Colonic mucosa (tissue), 4 donors: ENCODE data around the gene LDB3. TPM values are rescaled to one million over a fixed set of nuclear protein-coding genes. Genes with fewer than 3 reads are reported as not detected.

Source experiments
- DNase-seq: peaks from one replicate; pipeline ENCODE4 v3.0.0-alpha.2; 2020
- H3K27ac ChIP-seq: fragments of 200-600 bp; one replicate; pipeline ENCODE4 v1.8.0; 2021
- H3K27me3 ChIP-seq: fragments of 200-600 bp; one replicate; pipeline ENCODE4 v1.8.0; 2021
- H3K36me3 ChIP-seq: fragments of 200-600 bp; one replicate; pipeline ENCODE4 v1.8.0; 2021
- H3K4me1 ChIP-seq: fragments of 200-600 bp; one replicate; pipeline ENCODE4 v1.8.0; 2021; ENCODE audit warnings: mild to moderate bottlenecking
- H3K4me3 ChIP-seq: fragments of 200-600 bp; one replicate; pipeline ENCODE4 v1.8.0; 2021
- H3K9ac ChIP-seq, 2 donors: one replicate each; pipeline ENCODE4 v1.7.0; 2013; ENCODE audit warnings: control low read depth in 2 of 2, low read depth in 2 of 2, low read length in 2 of 2
- H3K9me3 ChIP-seq: fragments of 200-600 bp; one replicate; pipeline ENCODE4 v1.8.0; 2021
- CTCF ChIP-seq: fragments of 200-600 bp; IDR thresholded peaks from one replicate; pipeline ENCODE4 v1.8.0; 2022; ENCODE audit warnings: antibody characterized with exemption, mild to moderate bottlenecking
- intact Hi-C: fragments of 100-400 bp; cut with DNase I; formaldehyde crosslinking; loops from one replicate; pipeline ENCODE4 v1.14.1; 2022
- total RNA-seq, 2 donors: library from RNA; stranded (reverse); fragmentation: NEBNext Ultra II Directional in 1 of 2; extraction: Animal tissue kit (Norgen Biotek cat#: 25700) in 1 of 2; gene quantifications; one replicate each; pipeline ENCODE4 v1.2.1, GENCODE V29; 2021
- donor health status: healthy.
- donor health status: DM: no; HTN: no; CAD: no.
- donor health status: DM: no; HTN: no; CAD: no.

LDB3 gene
- total RNA-seq, 2 donors from 2014 or later = 0.72 to 4.7 TPM

DNA sequence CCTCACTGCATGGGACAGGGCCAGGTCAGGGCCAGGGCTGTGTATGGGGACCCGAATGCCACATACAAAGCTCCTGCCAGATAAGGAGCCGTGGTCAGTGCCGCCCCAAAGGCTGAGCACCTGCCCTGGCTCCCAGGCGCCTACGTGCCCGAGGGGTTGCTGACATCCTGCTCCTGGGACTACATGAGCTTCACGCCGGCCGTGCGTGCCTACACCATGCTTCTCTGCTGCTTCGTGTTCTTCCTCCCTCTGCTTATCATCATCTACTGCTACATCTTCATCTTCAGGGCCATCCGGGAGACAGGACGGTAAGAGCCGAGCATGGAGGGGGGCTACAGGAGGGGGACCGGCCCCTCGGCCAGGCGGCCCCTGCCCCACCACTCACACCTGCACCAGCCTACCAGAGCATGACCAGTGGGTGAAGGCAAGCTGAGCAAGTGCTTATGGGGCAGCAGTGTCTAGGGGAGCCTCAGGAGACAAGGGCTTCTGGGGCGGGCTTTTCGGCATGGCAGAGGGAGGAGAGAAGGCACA is 9.1 kb upstream of the LDB3 start:
- Histone ChIP-seq H3K9ac (no peak overlapping the region), H3K9me3 (no peaks in the 10 kb centered on the region), H3K27me3 (no peaks in the 10 kb centered on the region)

GRCh38 chr10:86659721-86660453 is 8.4 kb upstream of the LDB3 start:
- H3K4me1 ChIP-seq = no peaks in the 10 kb centered on the region
- no peak for TF ChIP-seq CTCF
- no peak for DNase-seq
- H3K9ac ChIP-seq = no peak overlapping the region
- intact Hi-C loops = no loop called here
- H3K4me3 ChIP-seq = no peak overlapping the region
- no peaks in the 10 kb centered on the region for H3K27me3 ChIP-seq
- H3K9me3 ChIP-seq = no peaks in the 10 kb centered on the region
- no peak overlapping the region for H3K27ac ChIP-seq
- H3K36me3 ChIP-seq = no peaks in the 10 kb centered on the region

More for the DNA sequence above, 9.1 kb upstream of the LDB3 start:
- TF ChIP-seq CTCF = no peak
- DNase-seq = no peak
- no peak overlapping the region for H3K27ac ChIP-seq
- intact Hi-C loops = no loop called here
- no peaks in the 10 kb centered on the region for H3K36me3 ChIP-seq
- no peak overlapping the region for H3K4me3 ChIP-seq
- no peaks in the 10 kb centered on the region for H3K4me1 ChIP-seq

GRCh38 chr10:86661161-86662025 is 6.9 kb upstream of the LDB3 start:
- H3K4me1 ChIP-seq = no peaks in the 10 kb centered on the region
- H3K9ac ChIP-seq = no peak overlapping the region
- no peaks in the 10 kb centered on the region for H3K9me3 ChIP-seq
- no peak for DNase-seq
- intact Hi-C loops = no loop called here
- no peak for TF ChIP-seq CTCF
- H3K36me3 ChIP-seq = no peaks in the 10 kb centered on the region
- no peaks in the 10 kb centered on the region for H3K27me3 ChIP-seq
- H3K4me3 ChIP-seq = no peak overlapping the region
- no peak overlapping the region for H3K27ac ChIP-seq

- DNase-seq = no peak
- Histone ChIP-seq H3K9ac (no peak overlapping the region), H3K27ac (no peak overlapping the region), H3K36me3 (no peaks in the 10 kb centered on the region), H3K4me3 (no peak overlapping the region), H3K4me1 (no peaks in the 10 kb centered on the region), H3K9me3 (no peaks in the 10 kb centered on the region), H3K27me3 (no peaks in the 10 kb centered on the region)
- TF ChIP-seq CTCF = no peak
- intact Hi-C loops = no loop called here
Measured at GRCh38 chr10:86662186-86663045, 5.9 kb upstream of the LDB3 start.

DNA sequence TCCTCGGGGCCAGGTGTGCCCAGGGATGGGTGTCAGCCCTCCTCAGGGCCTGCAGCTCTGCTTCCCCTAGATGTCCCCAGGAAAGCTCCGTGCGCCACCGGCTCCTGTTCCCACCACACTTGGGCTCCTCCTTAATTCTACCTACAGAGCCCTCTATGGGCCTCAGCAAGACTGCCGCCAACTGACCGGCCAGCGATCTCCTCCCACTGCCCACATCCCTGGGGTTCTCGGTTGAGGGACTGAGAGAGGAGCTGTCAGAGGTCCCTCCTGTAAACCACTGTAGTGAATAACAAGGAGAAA is 5.3 kb upstream of the LDB3 start:
- Histone ChIP-seq H3K27me3 (no peaks in the 10 kb centered on the region), H3K4me3 (no peak overlapping the region), H3K4me1 (no peaks in the 10 kb centered on the region), H3K9me3 (no peaks in the 10 kb centered on the region), H3K36me3 (no peaks in the 10 kb centered on the region), H3K9ac (no peak overlapping the region), H3K27ac (no peak overlapping the region)
- intact Hi-C loops = no loop called here
- no peak for TF ChIP-seq CTCF
- DNase-seq = no peak
